ENCODE data around the gene CWC25. TPM values are rescaled to one million over a fixed set of nuclear protein-coding genes. Genes with fewer than 3 reads are reported as not detected.

CWC25 gene
- total and polyA plus RNA-seq, 12 donors = 4.5 to 47.8 (median 18.0) TPM

GRCh38 chr17:38798614-38799500 lies 26.3 kb downstream of the CWC25 start:
- Histone ChIP-seq H3K27ac (peak overlapping the region; percentile 34 to 100 (median 100)), H3K36me3 (replicated peaks in 1 of 2) (peaks cover 0 to 30% of the 10 kb centered on the region in 2 donors), H3K9me3 (replicated peaks in 1 of 3) (no peaks in the 10 kb centered on the region), H3K27me3 (no peaks in the 10 kb centered on the region), H3K4me1 (replicated peaks in 1 of 2) (peaks cover 15 to 42% of the 10 kb centered on the region in 2 donors), H3K4me3 (peak overlapping the region; percentile 5 to 99 (median 64))
- intact Hi-C loops (cut with DNase I) = no loop called here
- TF ChIP-seq POLR2A (IDR thresholded peaks at IDR 0.05) = no peak
- peak in 1 of 6 experiments; percentile 1 for TF ChIP-seq CTCF (IDR thresholded peaks at IDR 0.05)
- DNase-seq = peak; percentile 50 to 70 (median 58)
- 0 to 1% (median 0%) methylated on average over 13 to 53 of the region's 53 CpGs for WGBS, 4 donors

GRCh38 chr17:38797828-38798227 lies 27.3 kb downstream of the CWC25 start:
- Histone ChIP-seq H3K27me3 (no peaks in the 10 kb centered on the region), H3K36me3 (replicated peaks in 1 of 2) (peaks cover 0 to 19% of the 10 kb centered on the region in 2 donors), H3K4me1 (replicated peaks in 1 of 2) (peaks cover 15 to 42% of the 10 kb centered on the region in 2 donors), H3K27ac (peak overlapping the region in 2 of 5 donors; percentile 39 to 100), H3K4me3 (peak overlapping the region in 1 of 4 donors; percentile 99), H3K9me3 (replicated peaks in 1 of 3) (no peaks in the 10 kb centered on the region)
- intact Hi-C loops (cut with DNase I) = no loop called here
- 70 to 80% (median 77%) methylated on average over 6 of the region's 6 CpGs for WGBS, 4 donors
- no peak for DNase-seq
- TF ChIP-seq CTCF (IDR thresholded peaks at IDR 0.05) (no peak), POLR2A (IDR thresholded peaks at IDR 0.05) (no peak)

GRCh38 chr17:38797158-38797490 lies 28.0 kb downstream of the CWC25 start:
- peak overlapping the region in 2 of 5 donors; percentile 39 to 100 for H3K27ac ChIP-seq
- no peaks in the 10 kb centered on the region for H3K27me3 ChIP-seq
- WGBS, 4 donors = 74 to 83% (median 78%) methylated on average over 5 of the region's 5 CpGs
- H3K36me3 ChIP-seq (replicated peaks in 1 of 2) = peaks cover 0 to 12% of the 10 kb centered on the region in 2 donors
- intact Hi-C loops (cut with DNase I) = no loop called here
- no peaks in the 10 kb centered on the region for H3K9me3 ChIP-seq (replicated peaks in 1 of 3)
- TF ChIP-seq POLR2A (IDR thresholded peaks at IDR 0.05) (no peak), CTCF (IDR thresholded peaks at IDR 0.05) (no peak)
- peaks cover 15 to 42% of the 10 kb centered on the region in 2 donors for H3K4me1 ChIP-seq (replicated peaks in 1 of 2)
- H3K4me3 ChIP-seq = peak overlapping the region in 1 of 4 donors; percentile 99
- no peak for DNase-seq

- peaks cover 15 to 42% of the 10 kb centered on the region in 2 donors for H3K4me1 ChIP-seq (replicated peaks in 1 of 2)
- TF ChIP-seq CTCF (IDR thresholded peaks at IDR 0.05) (no peak), POLR2A (IDR thresholded peaks at IDR 0.05) (no peak)
- no peak overlapping the region for H3K27ac ChIP-seq
- intact Hi-C loops (cut with DNase I) = no loop called here
- H3K27me3 ChIP-seq = no peaks in the 10 kb centered on the region
- H3K36me3 ChIP-seq (replicated peaks in 1 of 2) = peaks cover 0 to 7% of the 10 kb centered on the region in 2 donors
- WGBS, 4 donors = 62 to 77% (median 70%) methylated on average over 5 of the region's 5 CpGs
- DNase-seq = no peak
- no peak overlapping the region for H3K4me3 ChIP-seq
- no peaks in the 10 kb centered on the region for H3K9me3 ChIP-seq (replicated peaks in 1 of 3)
These were observed 28.5 kb downstream of the CWC25 start for GRCh38 chr17:38796451-38797157.

All from adrenal gland (tissue), 12 donors.